CD4-positive, alpha-beta T cell treated with Interleukin-1 beta for 1 hour (primary cell): ENCODE results near the gene AQP10.
"Not testable (repeated sequence)": the region's sequence is repeated elsewhere in the genome, so short reads cannot be mapped to it uniquely, and the experiment has no call there.

Source experiments
- DNase-seq, 2 donors: peaks; one replicate each; pipeline ENCODE4 v3.0.0-alpha.2; 2020 to 2022

Gene AQP10

DNA sequence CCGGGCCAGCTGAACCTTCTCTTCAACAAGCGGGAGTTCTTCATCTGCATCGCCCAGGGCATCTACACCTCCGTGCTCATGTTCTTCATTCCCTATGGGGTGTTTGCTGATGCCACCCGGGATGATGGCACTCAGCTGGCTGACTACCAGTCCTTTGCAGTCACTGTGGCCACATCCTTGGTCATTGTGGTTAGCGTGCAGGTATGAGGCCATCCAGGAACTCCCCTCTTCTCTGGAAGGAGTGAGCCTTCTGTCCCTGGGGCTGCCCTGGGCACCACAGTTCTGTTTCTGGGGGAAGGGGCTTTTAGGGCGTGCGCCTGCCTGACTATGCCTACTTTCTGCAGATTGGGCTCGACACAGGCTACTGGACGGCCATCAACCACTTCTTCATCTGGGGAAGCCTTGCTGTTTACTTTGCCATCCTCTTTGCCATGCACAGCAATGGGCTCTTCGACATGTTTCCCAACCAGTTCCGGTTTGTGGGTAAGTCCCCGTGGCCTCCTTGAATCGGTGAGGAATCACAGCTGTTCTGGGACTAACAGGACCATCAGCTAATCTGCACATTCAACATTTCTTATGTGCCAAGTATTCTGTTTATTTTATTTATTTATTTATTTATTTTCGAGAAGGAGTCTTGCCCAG lies 25.5 kb downstream of the AQP10 start:
- DNase-seq = peak in 1 of 2 donors; percentile 13

DNA sequence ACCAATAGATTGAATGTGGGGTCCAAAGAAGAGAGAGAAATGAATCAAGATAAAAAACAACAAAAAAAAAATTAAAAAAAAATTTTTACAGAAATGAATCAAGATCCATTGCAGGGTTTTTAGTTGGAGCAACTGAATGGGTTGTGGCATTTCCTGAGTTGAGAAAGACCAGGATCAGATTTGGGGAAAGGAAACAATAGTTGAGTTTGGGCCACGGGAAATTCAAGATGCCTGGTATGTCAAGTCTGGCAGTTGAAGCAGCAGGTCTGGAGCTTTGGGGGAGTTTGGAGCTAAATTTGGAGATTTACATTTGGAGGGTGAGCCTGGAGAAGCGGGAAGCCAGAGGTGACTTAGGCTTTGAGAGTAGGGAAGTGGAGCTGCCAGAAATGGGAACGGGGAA lies 27.1 kb downstream of the AQP10 start:
- DNase-seq = no peak

DNA sequence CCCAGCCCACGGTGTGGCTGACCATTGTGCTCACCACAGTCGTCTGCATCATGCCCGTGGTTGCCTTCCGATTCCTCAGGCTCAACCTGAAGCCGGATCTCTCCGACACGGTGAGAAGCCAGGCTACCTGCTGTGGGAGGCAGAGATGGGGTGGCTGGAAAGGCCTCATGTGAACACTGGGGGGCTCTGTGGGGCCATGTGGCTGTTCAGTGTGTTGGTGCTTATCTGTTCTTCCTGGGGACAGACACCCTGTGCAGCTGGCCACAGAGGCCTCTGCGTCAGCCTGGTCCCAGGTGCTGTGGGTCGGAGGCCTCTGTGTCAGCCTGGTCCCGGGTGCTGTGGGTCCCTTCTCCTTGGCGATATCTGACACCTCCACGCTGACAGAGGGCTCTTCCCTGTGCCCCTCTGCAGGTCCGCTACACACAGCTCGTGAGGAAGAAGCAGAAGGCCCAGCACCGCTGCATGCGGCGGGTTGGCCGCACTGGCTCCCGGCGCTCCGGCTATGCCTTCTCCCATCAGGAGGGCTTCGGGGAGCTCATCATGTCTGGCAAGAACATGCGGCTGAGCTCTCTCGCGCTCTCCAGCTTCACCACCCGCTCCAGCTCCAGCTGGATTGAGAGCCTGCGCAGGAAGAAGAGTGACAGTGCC lies 27.7 kb downstream of the AQP10 start:
- no peak for DNase-seq

DNA sequence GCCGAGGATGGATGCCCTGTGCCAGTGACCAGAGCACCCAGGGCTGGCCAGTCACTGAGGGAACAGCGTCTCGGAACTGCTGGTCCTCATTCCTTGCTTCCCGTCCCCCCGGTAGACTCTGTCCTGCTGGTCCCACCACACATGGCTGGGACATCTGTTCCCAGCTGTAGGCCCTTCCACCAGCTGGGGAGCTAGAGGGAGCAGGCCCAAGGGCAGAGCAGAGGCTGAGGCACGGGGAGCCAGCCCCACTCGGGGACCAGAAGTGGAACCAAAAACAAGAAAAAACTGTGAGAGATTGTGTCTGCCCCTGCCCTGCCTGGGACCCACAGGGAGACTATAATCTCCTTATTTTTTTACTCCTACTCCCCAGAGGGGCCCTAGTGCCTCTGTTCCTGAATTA lies 28.2 kb downstream of the AQP10 start:
- DNase-seq = no peak

DNA sequence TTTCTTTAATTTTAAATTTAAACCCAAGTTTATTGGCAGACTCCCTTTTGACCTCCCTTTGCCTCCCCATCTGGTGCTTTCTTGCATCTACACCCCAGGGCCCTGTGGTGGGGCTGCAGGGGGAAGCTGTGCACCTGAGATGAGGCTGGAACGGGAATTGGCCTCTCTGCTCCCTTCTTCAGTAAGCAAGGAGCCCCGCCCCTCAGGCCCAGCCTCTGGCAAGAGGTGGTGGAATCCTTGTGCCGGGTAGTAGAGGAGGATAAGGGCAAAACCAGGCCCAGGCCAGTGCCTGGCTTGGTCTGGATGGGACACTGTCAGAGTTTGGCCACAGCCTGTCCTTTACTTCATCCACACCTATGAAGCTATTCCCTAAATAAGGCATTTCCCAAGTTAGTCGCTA lies 29.5 kb downstream of the AQP10 start:
- no peak for DNase-seq

DNA sequence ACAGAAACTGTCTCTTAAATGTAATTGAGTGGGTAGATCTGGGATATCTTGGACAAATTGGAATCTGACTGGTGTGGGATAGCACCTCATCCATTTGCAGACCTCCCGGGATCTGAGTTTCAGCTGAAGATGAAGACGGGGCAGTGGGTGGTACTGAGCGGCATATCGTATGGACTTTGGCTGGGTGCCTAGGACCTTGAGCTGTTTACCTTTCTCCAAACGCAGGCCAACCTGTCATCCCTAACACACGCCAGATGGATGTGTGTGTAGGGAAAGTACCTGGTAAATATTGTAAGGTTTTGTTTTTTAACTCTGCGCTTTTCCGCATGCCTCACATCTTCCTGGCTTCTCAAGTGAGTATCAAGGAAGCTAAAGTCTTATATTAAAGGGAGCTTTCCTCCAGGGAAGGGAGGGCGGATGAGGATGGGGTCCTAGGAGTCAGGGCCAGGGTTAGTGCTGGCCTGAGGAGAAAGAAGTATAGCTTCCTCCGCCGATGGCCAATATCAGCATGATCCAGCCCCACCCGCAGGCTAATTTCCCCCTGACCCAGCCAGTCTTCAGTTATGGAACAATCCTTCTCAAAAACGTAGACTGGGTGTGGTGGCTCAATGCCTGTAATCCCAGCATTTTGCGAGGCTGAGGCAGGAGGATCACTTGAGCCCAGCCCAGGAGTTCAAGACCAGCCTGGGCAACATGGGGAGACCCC lies 30.6 kb downstream of the AQP10 start:
- no peak for DNase-seq

DNA sequence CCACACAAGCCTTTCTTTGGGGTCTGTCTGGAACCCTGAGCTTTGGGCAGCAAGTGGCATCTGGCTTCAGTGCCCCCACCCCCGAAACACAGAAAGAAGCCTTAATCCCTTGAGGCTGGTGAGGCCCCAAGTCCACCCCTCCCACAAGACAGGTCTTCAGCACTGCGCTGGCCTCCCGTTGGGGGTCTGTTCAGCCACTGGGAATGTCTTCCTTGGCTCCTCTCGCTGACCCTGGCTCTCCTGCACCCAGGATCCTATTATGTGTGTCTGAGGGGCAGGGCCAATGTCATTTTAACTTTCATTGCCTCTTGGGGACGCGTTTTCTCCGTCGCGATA lies 31.3 kb downstream of the AQP10 start:
- no peak for DNase-seq

DNA sequence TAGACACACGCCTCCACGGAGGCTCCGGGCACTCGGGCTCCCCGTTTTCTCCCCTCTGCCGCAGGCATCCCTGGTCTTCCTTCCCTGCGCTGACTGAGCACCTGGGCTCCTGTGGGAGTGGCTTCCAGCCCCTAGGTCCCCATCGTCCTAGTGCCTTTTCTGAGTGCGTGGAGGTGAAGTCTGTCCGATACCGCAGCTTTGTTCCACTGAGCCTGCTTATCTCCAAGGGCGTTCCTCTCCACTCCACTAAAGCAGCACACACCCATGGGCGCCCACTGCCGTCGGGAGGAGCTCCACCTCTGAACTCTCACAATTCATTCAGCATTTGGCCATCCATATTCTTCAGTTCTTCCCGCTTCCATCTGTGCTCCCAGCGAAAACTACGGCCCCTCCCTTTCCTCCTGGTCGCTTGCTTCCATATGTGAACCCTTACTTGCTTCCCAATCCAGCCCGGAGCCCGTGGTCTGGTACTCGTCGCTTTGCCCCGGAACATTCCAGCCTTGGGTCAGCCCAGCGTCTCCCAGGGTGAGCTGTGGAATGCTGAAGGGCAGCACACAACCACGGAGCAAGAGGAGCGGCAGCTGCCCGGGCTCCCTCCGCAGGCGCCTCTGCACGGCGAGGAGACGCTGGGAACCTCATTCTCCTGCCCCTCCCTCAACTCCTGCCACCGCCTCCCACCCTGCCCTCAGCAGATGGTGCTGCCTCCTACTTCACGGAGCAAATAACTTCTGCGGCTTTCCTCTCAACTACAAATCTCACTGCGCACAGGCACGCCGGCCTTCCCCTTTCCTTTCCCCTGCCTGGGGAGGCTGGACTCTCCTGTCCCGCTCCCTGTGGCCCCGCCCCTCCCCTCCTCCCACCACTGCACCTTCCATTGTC lies 31.9 kb downstream of the AQP10 start:
- peak; percentile 44 to 55 for DNase-seq

DNA sequence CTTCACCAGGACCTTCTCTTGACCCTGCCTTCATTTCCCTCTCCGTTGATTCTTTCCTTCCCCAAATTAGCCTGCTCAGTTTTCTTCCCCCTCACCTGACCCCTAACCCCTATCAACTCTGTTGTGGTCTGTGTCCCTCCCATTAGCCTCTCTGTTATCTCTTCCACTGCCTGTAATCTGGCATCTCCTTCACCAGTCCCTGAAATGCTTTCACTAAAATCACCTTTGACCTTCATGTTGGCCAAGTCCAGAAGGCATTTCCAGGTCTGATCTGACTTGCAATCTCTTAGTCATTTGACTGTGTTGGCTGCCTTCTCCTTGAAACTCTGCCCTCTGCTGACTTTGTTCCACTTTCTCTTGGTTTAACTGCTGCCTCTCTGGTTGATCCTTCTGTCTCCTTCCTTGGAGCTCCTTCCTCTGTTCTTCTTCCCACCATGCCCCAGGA lies 32.6 kb downstream of the AQP10 start:
- peak; percentile 21 to 47 for DNase-seq

DNA sequence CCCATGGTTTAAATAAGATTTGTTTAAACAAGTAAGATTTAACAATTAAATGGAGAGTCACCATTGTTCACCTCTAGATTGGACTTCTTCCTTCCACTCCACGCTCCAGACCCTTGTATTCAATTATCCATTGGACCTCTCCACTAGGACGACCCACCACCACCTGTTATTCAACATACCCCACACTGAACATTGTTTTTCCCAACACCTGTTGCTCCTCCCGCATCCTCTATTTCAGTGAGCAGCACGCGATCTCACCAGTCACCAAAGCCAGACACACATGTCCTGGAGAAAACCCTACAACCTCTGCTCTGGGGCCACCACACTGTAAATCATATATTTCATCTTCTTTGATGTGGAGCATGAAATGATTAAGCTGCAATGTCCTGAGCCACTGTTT lies 33.1 kb downstream of the AQP10 start:
- no peak for DNase-seq

DNA sequence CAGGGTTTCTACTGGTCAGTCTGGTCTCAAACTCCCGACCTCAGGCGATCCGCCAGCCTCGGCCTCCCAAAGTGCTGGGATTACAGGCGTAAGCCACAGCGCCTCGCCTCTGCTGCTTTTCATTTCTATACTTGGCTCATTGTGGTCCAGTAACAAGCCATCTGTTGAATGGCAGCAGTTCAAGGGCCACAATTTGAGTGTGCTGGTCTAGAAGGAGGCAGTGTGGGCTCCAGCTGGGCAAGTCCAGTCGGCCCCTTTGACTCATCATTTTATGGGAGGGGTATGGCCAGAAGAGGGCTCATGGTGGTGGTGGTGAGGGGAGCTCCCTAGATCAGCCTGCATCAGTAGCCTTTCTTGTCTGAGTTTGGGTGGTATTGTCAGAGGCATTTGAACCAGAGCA lies 37.6 kb downstream of the AQP10 start:
- no peak for DNase-seq

DNA sequence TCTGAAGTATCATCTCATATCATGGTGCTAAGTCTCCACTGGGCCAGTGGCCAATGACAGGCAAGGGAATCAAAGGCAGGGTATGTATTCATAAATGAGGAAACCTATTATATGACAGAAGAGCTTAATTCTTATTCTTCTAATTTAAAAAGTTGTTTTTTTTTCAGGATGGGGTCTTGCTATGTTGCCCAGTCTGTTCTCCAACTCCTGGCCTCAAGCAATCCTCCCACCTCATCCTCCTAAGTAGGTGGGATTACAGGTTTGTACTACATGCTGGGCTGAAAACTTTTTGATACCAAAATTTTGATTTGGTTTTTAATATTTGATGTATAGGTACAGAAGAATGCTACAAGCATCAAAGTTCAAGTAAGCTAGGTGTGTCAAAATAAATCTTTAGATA lies 39.4 kb downstream of the AQP10 start:
- no peak for DNase-seq

DNA sequence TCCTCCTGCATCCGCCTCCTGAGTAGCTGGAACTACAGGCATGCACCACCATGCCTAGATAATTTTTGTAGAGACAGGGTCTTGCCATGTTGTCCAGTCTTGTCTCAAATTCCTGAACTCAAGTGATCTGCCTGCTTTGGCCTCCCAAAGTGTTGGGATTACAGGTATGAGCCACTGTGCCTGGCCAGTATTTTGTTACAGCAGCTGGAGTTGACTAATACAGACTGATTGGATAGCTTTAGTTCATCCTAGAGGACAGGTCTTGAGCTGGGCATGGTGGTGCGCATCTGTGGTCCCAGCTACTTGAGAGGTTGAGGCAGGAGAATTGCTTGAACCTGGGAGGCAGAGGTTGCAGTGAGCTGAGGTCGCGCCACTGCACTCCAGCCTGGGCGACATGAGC lies 40.0 kb downstream of the AQP10 start:
- not testable (repeated sequence) for DNase-seq

DNA sequence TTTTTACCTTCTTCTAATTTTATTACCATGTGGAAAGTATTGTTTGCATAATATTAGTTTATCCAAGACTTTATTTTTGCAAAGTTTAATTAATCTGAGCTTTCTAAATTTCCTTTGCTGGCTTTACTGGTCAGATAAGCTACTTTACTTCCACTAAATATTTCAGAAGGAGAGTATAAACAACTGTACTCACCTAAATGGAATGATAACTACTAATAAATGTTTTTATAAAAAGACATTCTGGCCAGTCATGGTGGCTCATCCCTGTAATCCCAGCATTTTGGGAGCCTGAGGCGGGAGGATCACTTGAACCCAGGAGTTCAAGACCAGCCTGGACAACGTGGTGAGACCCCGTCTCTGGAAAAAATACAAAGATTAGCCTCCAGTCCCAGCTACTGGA lies 40.5 kb downstream of the AQP10 start:
- DNase-seq = no peak

DNA sequence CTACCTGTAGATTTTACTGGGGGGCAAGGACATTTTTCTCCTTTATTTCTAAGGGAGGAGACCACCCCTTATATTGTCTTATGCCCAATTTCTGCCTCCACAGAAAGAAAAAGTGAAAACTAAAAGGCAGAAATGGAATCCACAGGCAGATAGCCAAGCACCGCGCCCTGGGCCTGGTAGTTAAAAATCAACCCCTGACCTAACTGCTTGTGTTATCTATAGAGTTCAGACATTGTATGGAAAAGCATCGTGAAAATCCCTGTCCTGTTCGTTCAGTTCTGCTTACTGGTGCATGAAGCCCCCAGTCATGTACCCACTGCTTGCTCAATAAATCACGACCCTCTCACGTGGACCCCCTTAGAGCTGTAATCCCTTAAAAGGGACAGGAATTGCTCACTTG lies 50.5 kb downstream of the AQP10 start:
- DNase-seq = no peak

DNA sequence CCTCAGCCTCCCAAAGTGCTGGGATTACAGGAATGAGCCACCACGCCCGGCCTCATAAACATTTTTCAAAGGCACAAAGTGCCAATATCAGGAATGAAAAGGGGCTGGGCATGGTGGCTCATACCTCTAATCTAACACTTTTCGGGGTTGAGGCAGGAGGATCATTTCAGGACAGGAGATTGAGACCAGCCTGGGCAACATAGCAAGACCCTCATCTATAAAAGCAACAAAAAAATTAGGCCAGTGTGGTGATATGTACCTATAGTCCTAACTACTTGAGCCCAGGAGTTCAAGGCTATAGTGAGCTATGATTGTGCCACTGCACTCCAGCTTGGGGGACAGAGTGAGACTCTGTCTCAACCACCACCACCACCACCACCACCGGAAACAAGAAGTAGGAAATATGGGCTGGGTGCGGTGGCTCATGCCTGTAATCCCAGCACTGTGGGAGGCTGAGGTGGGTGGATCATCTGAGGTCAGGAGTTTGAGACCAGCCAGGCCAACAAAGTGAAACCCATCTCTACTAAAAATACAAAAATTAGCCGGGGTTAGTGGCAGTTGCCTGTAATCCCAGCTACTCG lies 53.0 kb downstream of the AQP10 start:
- not testable (repeated sequence) for DNase-seq
